GM23248 (cell line): ENCODE data around the gene SPZ1. TPM values are rescaled to one million over a fixed set of nuclear protein-coding genes. Genes with fewer than 3 reads are reported as not detected.

Source experiments
- DNase-seq: peaks from one replicate; pipeline ENCODE4 v3.0.0-alpha.2; 2015
- H2AFZ ChIP-seq: fragments of 200-600 bp; sonication (generic); 2 replicates; pipeline ENCODE4 v1.6.1; 2016; ENCODE audit warnings: antibody characterized with exemption
- H3F3A ChIP-seq: fragments of 200-600 bp; sonication (generic); 2 replicates; pipeline ENCODE4 v1.6.1; 2016; ENCODE audit warnings: mild to moderate bottlenecking, antibody characterized with exemption, mixed run types; ENCODE audit not compliant: insufficient read depth
- H3K27ac ChIP-seq: fragments of 200-600 bp; sonication (generic); 2 replicates; pipeline ENCODE4 v1.5.1; 2016; ENCODE audit warnings: mild to moderate bottlenecking
- H3K27me3 ChIP-seq: fragments of 200-600 bp; sonication (generic); replicated peaks from 2 replicates; pipeline ENCODE4 v1.6.1; 2016; ENCODE audit warnings: mild to moderate bottlenecking; ENCODE audit not compliant: insufficient read depth
- H3K36me3 ChIP-seq: fragments of 200-600 bp; sonication (generic); 2 replicates; pipeline ENCODE4 v1.6.1; 2016; ENCODE audit warnings: low read depth, mild to moderate bottlenecking
- H3K4me1 ChIP-seq: fragments of 200-600 bp; sonication (generic); 2 replicates; pipeline ENCODE4 v1.6.1; 2016; ENCODE audit warnings: mild to moderate bottlenecking; ENCODE audit not compliant: insufficient read depth
- H3K4me2 ChIP-seq: fragments of 200-600 bp; sonication (generic); one replicate; pipeline ENCODE4 v1.6.1; 2016; ENCODE audit warnings: mild to moderate bottlenecking; ENCODE audit not compliant: unreplicated experiment
- H3K4me3 ChIP-seq: fragments of 200-600 bp; sonication (generic); 2 replicates; pipeline ENCODE4 v1.5.1; 2016; ENCODE audit warnings: mild to moderate bottlenecking
- H3K79me2 ChIP-seq: fragments of 200-600 bp; sonication (generic); 2 replicates; pipeline ENCODE4 v1.6.1; 2016; ENCODE audit warnings: mild to moderate bottlenecking; ENCODE audit not compliant: insufficient read depth
- H3K9ac ChIP-seq: fragments of 200-600 bp; sonication (generic); 2 replicates; pipeline ENCODE4 v1.6.1; 2016; ENCODE audit warnings: mild to moderate bottlenecking
- H3K9me2 ChIP-seq: fragments of 200-600 bp; sonication (generic); 2 replicates; pipeline ENCODE4 v1.6.1; 2016; ENCODE audit warnings: mixed run types, mild to moderate bottlenecking, moderate library complexity; ENCODE audit not compliant: insufficient read depth
- H3K9me3 ChIP-seq: fragments of 200-600 bp; sonication (generic); one replicate; pipeline ENCODE4 v1.6.1; 2017; ENCODE audit warnings: low read depth
- H4K20me1 ChIP-seq: fragments of 200-600 bp; sonication (generic); 2 replicates; pipeline ENCODE4 v1.6.0; 2016; ENCODE audit not compliant: insufficient read depth
- EZH2 ChIP-seq: fragments of 200-600 bp; sonication (generic); IDR thresholded peaks from 2 replicates; pipeline ENCODE4 v1.6.1; 2018; ENCODE audit warnings: antibody characterized with exemption, mild to moderate bottlenecking; ENCODE audit not compliant: insufficient read depth, poor library complexity, severe bottlenecking
- EZH2phosphoT487 ChIP-seq: fragments of 200-600 bp; sonication (generic); IDR thresholded peaks from 2 replicates; pipeline ENCODE4 v1.6.1; 2018; ENCODE audit warnings: antibody characterized with exemption, moderate library complexity, mild to moderate bottlenecking, low read depth; ENCODE audit not compliant: insufficient read depth
- WGBS, 2 experiments: methylation state at CpG; one replicate each; pipeline ENCODE4 v1.1.6; 2015 to 2017; ENCODE audit warnings: low lambda C conversion rate in 2 of 2, low coverage in 1 of 2; ENCODE audit errors: missing lambda C conversion rate in 2 of 2; 5-methylcytosine and 5-hydroxymethylcytosine counted together
- in situ Hi-C: fragments of 300-500 bp; cut with MboI; formaldehyde crosslinking; loops from 2 replicates; pipeline ENCODE4 v1.15.0; 2020
- polyA plus RNA-seq: library from polyadenylated mRNA; unstranded; fragments of >200 nt; fragmentation: Nextera tagmentation; extraction: Ambion mirVana; gene quantifications from 2 replicates; pipeline ENCODE4 v1.2.1, GENCODE V29; 2016
- total RNA-seq: library from RNA; depleted of rRNA; stranded (reverse); fragments of >200 nt; shearing (Covaris generic); gene quantifications from 2 replicates; pipeline ENCODE4 v1.2.3, GENCODE V29; 2014

Gene SPZ1
- total and polyA plus RNA-seq, 2 experiments from 2014 or later, result not detected

DNA sequence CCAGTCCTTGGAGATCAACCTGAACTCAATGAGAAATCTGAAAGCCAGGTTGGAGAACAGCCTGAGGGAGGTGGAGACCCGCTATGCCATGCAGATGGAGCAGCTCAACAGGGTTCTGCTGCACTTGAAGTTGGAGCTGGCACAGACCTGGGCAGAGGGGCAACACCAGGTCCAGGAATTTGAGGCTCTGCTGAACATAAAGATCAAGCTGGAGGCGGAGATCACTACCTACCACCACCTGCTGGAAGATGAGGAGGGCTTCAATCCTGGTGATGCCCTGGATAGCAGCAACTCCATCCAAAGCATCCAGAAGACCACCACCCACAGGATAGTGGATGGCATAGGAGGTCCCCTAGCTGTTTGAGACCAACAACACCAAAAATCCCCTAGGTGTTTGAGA is 30.5 kb upstream of the SPZ1 start:
- H3K27ac ChIP-seq, result no peak overlapping the region
- no peak overlapping the region for H2AFZ ChIP-seq
- H3K9me3 ChIP-seq, result no peaks in the 10 kb centered on the region
- no peaks in the 10 kb centered on the region for H3F3A ChIP-seq
- H3K27me3 ChIP-seq, result peaks cover 7% of the 10 kb centered on the region; the same call in 1 of the 2 replicates
- no peaks in the 10 kb centered on the region for H4K20me1 ChIP-seq
- H3K36me3 ChIP-seq, result no peaks in the 10 kb centered on the region
- no peaks in the 10 kb centered on the region for H3K9me2 ChIP-seq
- no peak overlapping the region for H3K4me3 ChIP-seq
- H3K79me2 ChIP-seq, result no peaks in the 10 kb centered on the region
- no peak overlapping the region for H3K9ac ChIP-seq
- 63 to 64% methylated on average over 2 of the region's 2 CpGs for WGBS, 2 experiments
- in situ Hi-C loops, result loop anchor here (25.0 kb wide), 1 partner anchor 402 kb away; no protein-coding TSS in a partner anchor
- no peak overlapping the region for H3K4me2 ChIP-seq
- TF ChIP-seq EZH2phosphoT487 (no peak), EZH2 (no peak)
- no peak for DNase-seq
- H3K4me1 ChIP-seq, result no peaks in the 10 kb centered on the region

DNA sequence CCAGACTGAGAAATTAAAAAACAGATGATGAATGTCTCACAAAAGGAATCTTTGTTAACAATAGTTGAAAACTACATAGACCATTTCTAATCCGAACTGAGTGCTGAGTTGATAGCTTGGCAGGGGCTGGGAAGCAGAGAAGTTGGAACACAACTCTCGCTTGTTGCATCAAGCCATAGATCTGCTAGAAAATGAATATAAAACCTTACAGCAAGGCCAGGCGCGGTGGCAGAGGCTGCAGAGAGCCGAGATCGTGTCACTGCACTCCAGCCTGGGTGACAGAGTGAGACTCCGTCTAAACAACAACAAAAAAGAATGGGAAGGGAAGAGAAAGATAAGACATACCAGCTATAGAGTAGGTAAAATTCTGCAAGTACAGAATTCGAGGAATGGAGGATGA is 28.0 kb upstream of the SPZ1 start:
- no peaks in the 10 kb centered on the region for H3K4me1 ChIP-seq
- peaks cover 4% of the 10 kb centered on the region; the same call in 1 of the 2 replicates for H3K27me3 ChIP-seq
- no peak overlapping the region for H3K9ac ChIP-seq
- H2AFZ ChIP-seq, result no peak overlapping the region
- no peaks in the 10 kb centered on the region for H3K9me3 ChIP-seq
- no peaks in the 10 kb centered on the region for H3F3A ChIP-seq
- no peak overlapping the region for H3K27ac ChIP-seq
- TF ChIP-seq EZH2 (no peak), EZH2phosphoT487 (no peak)
- H3K36me3 ChIP-seq, result no peaks in the 10 kb centered on the region
- H3K9me2 ChIP-seq, result no peaks in the 10 kb centered on the region
- no peak overlapping the region for H3K4me3 ChIP-seq
- in situ Hi-C loops, result loop anchor here (25.0 kb wide), 1 partner anchor 404 kb away; no protein-coding TSS in a partner anchor
- no peaks in the 10 kb centered on the region for H3K79me2 ChIP-seq
- WGBS, 2 experiments, result 10 to 11% methylated on average over 8 of the region's 8 CpGs
- no peak overlapping the region for H3K4me2 ChIP-seq
- DNase-seq, result no peak
- no peaks in the 10 kb centered on the region for H4K20me1 ChIP-seq

DNA sequence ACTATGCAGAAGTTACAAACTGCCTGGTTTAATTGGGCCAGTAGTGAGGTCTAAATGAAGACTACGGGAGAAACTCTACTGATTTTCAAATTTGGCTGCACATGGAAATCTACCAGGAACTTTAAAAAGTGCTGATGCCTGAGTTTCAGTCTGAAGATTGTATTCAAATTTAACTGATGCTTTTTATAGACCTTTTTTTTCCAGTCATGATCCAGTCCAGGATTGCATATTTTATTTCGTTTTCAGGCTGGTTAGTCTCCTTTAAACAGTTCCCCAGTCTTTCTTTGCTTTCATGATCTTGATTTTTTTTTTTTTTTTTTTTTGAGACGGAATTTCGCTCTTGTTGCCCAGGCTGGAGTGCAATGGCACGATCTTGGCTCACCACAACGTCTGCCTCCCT is 23.7 kb upstream of the SPZ1 start:
- Histone ChIP-seq H3F3A (no peaks in the 10 kb centered on the region), H3K9me2 (no peaks in the 10 kb centered on the region), H3K4me2 (no peak overlapping the region), H3K27me3 (peaks cover 14% of the 10 kb centered on the region), H2AFZ (no peak overlapping the region), H3K9ac (no peak overlapping the region), H3K36me3 (no peaks in the 10 kb centered on the region), H3K9me3 (no peaks in the 10 kb centered on the region), H3K27ac (no peak overlapping the region), H3K79me2 (no peaks in the 10 kb centered on the region), H3K4me1 (no peaks in the 10 kb centered on the region), H3K4me3 (no peak overlapping the region), H4K20me1 (no peaks in the 10 kb centered on the region)
- WGBS, 2 experiments, result 1 to 3% methylated on average over 6 of the region's 6 CpGs
- in situ Hi-C loops, result loop anchor here (25.0 kb wide), 1 partner anchor 409 kb away; no protein-coding TSS in a partner anchor
- no peak for TF ChIP-seq EZH2phosphoT487
- TF ChIP-seq EZH2, result no peak
- DNase-seq, result no peak

DNA sequence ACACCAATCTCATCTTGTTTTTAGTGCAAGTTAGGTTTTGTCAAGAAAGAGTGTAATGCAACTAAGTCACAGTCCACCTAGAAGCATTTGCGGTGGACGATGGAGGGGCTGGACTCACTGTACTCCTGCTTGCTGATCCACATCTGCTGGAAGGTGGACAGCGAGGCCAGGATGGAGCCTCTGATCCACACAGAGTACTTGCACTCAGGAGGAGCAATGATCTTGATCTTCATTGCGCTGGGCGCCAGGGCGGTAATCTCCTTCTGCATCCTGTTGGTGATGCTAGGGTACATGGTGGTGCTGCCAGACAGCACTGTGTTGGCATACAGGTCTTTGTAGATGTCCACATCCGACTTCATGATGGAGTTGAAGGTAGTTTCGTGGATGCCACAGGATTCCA is 20.2 kb upstream of the SPZ1 start:
- H3F3A ChIP-seq, result no peaks in the 10 kb centered on the region
- in situ Hi-C loops, result loop anchor here (25.0 kb wide), 1 partner anchor 412 kb away; no protein-coding TSS in a partner anchor
- H3K9me2 ChIP-seq, result no peaks in the 10 kb centered on the region
- 81 to 84% methylated on average over 8 of the region's 8 CpGs for WGBS, 2 experiments
- H3K79me2 ChIP-seq, result no peaks in the 10 kb centered on the region
- H2AFZ ChIP-seq, result no peak overlapping the region
- H3K9ac ChIP-seq, result no peak overlapping the region
- H3K9me3 ChIP-seq, result no peaks in the 10 kb centered on the region
- no peak for DNase-seq
- H3K27ac ChIP-seq, result no peak overlapping the region
- no peaks in the 10 kb centered on the region for H3K4me1 ChIP-seq
- H3K36me3 ChIP-seq, result no peaks in the 10 kb centered on the region
- H3K4me3 ChIP-seq, result no peak overlapping the region
- TF ChIP-seq EZH2phosphoT487 (no peak), EZH2 (no peak)
- H4K20me1 ChIP-seq, result no peaks in the 10 kb centered on the region
- peaks cover 10% of the 10 kb centered on the region; the same call in 1 of the 2 replicates for H3K27me3 ChIP-seq
- no peak overlapping the region for H3K4me2 ChIP-seq
